Measurements from ENCODE around the gene RPTOR.

Gene RPTOR

DNA sequence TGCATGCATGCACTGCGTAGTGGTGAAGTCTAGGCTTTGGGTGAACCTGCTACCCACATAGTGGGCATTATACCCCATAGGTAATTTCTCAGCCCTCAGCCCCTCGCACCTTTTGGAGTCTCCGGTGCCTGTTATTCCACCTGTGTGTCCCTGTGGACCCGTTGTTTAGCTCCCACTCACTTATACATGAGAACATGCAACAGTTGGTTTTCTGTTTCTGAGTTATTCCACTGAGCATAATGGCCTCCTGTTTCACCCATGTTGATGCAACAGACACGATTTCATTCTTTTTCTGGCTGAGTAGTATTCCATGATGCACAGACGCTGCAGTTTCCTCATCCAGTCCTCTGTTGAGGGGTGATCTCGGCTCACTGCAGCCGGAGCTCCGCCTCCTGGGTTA, 305.5 kb downstream of the RPTOR start:
- no peak for DNase-seq (ENCODE audit: low spot score)

DNA sequence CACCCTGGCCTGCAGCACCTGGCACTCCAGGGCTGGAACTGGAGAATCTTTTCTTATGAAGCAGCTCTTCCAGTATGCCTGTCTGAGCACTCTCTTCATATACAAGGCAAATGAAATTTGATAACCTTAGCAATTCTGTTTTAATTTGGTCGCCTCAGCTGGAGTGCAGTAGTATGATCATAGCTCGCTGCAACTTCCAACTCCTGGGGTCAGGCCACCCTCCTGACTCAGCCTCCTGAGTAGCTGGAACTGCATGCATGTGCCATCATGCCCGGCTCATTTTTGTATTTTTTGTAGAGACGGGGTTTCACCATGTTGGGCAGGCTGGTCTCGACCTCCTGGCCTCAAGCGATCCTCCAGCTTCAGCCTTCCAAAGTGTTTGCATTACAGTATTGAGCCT, 306.2 kb downstream of the RPTOR start:
- DNase-seq (ENCODE audit: low spot score): no peak

DNA sequence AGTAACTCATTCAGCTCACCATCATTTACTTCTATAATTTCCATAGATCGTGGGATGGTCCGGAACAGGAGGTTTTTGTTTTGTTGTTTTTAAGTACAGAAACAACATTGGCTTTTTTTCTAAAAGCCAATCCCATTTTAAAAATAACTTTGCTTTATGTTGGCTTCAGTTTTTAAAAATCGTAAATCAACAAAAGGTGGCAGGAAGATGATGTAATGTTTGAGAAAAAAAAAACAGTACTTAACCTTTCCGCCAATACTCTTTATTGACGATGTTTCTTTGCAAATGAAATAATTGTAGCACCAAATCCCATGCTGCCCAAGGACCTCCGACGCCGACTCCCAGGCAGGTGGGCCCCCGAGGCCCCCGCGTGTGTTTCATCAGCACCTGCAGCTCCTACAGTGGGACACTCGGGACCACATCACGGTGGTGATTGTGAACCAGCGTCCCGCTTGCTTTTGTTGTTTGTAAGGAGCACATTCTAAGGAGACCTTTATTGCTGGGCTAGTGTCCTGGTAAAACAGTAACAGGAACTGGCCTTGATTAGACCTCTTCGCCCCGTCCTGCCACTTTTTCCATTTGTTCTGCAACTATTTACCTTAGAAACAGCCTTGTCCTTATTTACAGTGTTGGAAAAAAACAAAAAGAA, 306.8 kb downstream of the RPTOR start:
- DNase-seq (ENCODE audit: low spot score): no peak

DNA sequence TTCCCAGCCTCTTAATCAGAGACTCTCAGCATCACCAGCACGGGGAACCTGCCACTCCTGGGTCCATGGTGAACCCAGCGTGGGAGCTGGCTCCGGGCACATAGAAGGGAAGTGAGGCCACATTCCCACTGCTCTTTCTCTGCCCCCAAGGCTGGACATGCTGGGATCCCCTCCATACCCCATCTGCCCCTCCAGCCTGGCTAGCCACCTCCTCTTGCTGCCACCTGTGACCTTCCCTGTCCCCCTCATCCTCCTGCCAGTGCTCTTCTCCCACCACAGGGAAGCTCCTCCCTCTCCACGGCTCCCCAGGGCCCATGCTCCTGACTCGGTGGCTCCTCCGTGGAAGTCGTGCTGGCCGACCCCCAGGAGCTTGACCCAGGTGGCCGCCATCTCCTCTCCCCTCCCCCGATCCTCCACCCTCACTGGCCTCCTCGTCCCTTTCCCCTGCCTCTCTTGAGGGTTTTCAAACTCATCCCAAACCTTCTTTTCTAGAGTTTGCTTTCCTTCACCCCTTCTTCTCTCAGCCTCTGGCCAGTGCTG, 307.9 kb downstream of the RPTOR start:
- DNase-seq (ENCODE audit: low spot score): no peak

DNA sequence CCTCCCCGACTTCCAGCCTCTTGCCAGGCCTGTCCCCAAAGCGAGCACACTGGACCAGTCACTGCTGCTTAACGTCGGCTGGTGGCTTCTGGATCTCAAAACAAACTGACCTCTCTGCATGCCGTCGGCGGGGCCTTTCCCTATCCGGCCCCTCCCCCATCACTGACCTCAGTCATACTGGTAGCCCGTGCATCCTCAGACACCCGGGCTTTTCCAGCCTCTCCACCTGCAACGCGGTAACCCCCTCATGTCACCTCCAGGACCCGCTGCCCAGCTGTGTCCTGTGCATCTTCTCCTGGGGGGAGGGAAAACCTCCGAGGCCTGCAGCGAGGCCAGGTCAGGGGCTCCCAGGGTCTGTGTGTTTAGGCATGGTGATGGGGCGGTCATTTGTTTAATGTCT, 308.4 kb downstream of the RPTOR start:
- DNase-seq (ENCODE audit: low spot score): no peak

DNA sequence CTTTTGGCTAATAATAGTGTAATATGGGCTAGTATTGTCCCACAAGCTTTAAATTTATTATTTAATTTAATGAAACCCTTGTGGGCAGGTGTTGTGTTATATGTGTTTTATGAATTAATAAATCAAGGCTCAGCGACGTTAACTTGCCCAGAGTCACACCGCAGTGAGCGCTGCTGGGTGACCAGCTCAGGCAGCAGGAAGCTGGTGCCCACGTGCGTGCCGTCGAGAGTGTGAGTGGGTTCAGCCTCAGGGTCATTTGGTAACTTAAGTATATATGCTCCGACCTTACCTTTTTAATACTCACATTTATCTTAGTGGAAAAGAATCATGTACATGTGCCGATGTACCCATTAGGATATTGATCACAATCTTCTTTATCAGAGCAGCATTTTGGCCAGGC, 309.6 kb downstream of the RPTOR start:
- no peak for DNase-seq (ENCODE audit: low spot score)

DNA sequence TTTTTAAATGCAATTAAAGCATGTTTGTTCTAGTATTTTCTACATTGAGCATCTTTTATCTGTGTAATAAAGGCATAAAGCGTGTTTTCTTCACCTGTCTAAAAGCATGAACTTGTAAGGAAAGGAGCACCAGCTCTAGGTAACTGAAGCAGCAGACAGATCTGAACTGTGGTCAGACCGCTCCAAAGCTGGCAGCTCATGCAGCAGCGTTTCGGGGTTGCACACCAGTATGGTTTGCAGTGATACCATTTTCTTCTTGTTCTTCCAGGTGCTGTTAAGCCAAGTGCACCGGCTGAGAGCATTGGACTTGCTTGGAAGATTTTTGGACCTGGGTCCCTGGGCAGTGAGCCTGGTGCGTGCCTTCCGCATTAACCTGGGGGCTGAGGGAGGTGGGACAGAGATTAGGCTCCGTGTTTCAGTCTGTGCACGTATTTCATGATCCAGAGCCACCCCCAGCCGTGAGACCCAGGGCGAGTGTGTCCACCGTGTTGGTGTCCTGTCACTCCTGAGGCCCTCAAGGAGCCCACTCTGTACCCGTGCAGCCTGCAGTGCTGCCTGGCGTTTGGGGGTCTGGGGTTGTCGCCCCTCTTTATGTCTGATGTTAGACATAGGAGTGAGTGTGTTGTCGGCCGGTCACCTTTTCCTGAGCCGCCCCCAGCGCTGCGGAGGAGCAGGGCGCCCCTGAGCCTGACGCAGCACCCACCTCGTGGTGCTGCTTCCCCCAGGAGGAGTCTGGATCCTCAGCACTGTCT, 310.7 kb downstream of the RPTOR start:
- DNase-seq (ENCODE audit: low spot score): no peak

DNA sequence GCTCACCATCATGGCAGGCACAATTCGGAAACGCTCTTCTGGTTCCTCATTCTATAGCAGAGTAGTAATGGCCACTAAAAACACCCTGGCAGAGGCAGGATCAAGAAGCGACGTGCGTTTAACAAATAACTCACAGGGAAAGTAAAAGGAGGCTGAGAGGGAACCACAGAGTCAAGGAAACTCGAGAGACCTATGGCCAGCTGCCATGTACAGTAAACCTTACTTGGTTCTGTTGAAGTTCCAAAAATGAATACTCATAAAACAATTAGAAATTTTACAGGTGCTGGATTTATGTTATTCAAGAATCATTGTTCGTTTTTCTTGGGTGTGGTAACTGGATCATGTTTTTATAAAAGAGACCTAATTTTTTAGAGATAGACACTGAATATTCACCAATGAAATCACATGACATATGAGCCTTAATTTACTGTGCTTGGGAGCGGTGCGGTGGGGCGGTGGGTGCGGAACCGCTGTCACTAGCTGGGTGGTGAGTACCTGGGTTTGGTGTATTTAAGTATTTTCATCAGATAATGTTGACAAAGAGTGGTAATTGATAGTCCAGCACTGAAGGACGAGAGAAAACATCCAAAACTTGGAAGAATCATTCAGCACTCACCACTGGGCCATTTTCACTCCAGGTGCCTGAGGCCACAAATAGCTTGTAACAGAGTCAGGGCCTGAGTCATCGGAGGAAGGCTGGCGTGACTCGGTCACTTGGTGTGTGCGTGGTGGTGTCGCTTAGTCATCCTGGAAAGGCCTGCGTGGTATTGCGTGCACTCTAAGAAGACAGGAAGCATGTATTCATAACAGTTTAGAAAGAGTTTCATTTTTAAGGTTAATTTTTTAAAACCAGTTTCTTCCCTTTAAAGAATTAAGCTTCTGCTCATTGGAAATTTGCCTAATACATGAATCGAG, 311.6 kb downstream of the RPTOR start:
- DNase-seq (ENCODE audit: low spot score): peak; percentile 93

DNA sequence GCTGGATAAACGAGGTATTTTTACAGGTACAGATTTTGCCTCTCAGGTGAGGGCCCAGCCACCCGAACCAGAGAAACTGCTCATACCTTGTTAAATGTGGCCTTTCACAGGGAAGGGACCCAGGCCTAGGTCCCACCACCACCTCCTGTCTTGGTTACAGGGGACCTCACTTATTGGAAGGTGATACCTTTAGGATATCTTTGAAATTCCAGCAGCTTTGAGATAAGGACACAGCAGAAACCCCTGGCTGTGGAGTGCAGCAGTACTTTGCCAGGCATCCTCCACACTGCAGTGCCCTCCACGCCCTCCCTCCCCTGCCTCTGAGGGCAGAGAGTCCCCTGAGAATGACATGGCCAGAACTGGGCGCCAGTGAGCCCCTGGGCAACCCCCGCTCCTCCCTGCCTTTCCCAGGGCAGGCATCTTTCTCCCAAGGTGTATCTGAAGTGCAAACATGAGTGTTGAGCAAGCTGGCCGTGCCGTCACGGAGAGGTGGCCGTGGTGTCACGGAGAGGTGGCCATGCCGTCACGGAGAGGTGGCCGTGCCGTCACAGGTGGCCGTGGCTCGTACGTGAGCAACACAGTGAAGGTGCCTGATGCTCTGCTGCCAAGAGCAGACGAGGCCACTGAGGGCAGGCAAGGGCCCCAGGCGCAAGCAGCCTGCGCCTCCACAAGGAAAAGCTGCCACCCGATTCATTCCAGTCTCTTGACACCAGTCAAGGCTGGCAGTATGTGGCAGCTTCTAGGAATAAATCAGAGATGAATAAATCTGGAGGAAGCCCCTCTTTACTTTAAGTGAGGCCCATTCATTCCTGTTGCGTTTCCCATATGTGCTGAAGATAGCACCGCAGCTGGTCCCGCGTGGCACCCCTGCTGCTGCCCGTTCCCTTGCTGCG, 312.5 kb downstream of the RPTOR start:
- no peak for DNase-seq (ENCODE audit: low spot score)

DNA sequence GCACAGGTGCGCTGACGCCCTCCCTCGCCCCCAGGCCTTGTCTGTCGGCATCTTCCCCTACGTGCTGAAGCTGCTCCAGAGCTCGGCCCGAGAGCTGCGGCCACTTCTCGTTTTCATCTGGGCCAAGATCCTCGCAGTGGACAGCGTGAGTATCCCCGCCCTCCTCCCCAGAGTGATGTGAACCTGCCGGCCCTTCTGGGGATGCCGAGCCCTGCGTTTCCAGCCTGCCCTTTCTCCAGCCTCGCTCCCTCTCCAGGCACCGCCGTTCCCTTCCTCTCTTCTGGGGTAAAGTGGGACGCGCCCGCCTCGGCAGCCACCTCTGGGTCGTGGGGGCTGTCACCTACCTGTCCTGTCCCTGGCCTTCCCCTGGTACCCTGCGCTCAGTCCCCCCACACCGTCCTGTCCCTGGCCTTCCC, 313.1 kb downstream of the RPTOR start:
- DNase-seq (ENCODE audit: low spot score): no peak

DNA sequence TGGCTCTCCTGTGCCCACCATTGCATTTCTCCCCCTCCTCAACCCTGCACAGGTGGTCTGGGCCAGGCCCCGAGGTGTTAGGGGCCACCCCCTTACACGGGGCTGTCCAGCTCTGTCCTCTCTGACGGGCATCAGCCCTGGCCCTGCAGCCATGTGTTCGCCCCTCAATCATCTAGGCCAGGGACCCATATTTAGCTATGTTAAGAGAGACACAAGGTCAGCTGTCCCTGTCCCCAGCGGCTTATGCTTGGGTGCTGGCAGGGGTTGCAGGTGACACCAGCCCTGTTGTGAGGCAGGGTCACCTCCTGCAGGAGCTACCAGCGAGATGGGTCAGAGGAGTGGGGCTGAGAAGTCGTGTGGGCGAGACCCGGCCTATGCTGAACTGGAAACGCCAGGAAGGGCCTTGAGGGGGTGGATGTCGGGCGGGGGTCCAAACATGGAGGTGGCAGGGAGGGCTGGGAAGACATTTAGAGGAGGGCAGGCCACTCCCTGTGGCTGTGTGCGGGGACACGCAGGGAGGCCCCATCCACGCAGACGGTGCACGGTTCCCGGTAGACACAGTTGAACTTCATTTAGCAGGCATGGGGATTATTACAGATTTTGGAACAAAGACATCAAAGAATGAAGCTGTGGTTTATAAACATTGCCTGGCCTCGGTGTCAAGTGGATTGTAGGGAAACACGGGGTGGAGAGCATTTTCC, 313.8 kb downstream of the RPTOR start:
- DNase-seq (ENCODE audit: low spot score): no peak

DNA sequence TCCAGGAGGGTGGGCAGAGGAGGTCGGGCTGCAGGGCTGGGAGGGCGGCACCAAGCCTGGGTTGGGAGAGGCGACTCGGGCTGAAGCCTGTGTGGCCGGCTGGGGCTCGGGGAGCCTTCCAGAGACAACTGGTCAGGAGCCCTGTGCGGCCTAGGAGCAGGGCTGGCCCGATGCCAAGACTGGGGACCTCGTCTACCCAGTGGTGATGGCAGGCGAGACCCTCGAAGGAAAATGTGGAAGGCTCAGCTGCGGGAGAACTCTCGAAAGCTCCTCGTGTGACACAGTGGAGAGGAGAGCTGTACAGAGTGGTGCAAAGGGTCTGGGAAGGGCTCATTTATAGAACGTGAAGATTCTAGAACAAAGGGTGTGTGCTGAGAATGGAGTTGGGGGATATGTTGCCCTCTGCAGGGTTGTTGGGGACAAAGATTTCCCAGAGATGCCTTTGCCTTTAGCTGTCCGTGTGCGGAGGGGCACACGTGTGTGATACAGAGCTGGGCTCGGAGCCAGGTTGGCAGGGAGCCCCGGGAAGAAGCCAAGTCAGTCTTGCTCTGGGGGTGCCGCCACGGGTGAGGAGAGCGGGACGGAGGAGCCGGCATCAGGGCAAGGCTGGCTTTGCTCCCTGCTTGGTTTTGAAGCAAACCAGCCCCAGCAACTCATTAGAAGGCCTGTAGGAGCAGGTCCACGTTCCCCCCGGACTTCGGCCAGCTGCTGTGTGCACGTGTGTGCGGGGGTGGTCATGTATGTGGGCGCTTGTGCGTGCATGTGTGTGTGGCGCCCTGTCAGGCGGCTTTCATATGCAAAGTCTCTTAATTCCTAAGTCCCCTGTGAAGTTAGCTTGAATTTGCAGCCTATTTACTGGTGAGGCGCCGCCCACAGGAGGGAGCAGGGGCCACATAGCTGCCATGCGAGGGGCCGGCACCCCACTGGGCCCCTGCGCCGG, 314.6 kb downstream of the RPTOR start:
- peak; percentile 82 for DNase-seq (ENCODE audit: low spot score)

DNA sequence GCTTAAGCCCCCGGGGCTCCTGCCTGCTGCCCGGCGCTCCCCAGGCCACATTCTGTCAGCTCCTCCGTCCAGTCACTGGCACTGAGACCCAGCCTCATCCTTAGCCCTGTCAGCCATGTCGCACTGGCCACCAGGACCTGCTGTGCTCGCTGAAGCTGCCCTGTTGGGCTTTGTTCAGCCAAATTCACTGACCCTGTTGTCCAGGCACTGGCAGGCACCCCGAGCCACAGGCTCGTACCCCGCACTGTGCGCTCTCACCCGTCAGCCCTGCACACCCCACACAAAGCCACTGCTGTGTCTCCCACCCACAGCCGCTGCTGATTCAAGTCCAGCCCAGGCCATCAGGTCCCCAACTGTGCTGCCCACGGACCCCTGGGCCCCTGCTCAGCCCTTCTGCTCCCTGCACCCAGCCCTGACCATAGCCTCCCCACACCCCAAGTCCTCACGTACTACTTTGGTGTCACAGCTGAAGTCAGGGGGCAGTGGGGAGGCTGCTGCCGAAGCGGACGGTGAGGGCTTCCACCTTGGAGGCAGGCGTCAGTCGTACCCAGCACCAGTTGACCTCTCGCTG, 315.5 kb downstream of the RPTOR start:
- DNase-seq (ENCODE audit: low spot score): no peak

DNA sequence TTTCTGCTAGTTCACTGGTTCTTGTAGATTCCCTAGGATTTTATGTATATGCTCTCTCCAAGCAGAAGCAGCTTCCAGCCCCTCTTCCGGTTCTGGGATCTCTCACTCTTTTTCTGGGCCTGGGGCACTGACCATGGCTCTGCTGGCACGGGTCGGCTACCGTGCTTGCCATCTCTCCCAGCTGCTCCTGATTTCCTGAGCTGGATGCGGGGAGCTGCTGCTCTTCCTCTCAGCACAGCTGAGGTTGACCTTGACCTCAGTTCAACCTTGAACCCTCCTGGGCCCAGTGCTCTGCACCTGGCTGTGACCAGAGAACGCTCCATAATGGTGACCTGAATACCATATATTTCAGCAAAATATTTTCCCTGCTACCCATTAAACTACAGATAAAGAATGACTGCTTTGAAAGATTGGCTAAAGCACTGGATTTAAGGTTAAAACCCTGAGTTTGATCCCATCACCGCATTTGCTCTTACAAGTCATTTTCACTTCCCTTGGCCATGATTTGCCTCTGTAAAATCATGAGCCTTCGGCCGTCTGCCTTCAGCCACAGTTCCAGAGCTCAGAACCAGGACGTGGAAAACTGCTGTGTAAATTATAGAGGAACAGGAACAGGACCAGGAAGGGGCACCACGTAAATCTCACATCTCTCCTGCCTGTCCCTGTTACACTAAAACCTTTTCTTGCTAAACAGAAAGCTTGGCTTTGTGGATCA, 316.2 kb downstream of the RPTOR start:
- no peak for DNase-seq (ENCODE audit: low spot score)

DNA sequence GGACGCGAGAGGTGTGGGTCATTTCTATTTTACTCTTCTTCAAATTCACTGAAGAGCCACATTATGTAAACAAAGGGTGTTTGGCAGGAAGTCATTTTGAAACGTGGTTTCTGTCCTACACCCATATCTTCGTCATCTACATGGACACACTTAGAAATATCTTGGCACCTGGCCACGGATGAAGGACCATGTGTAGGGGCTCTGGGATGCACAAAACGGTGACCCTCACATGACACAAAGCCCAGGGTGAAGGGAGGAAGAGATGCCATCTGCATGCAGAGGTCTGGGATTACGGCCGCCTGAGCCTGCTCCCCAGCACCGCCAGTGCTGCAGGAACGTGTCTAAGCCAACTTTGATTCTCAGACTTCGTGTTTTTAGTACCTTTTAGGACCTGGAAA, 316.8 kb downstream of the RPTOR start:
- no peak for DNase-seq (ENCODE audit: low spot score)

DNA sequence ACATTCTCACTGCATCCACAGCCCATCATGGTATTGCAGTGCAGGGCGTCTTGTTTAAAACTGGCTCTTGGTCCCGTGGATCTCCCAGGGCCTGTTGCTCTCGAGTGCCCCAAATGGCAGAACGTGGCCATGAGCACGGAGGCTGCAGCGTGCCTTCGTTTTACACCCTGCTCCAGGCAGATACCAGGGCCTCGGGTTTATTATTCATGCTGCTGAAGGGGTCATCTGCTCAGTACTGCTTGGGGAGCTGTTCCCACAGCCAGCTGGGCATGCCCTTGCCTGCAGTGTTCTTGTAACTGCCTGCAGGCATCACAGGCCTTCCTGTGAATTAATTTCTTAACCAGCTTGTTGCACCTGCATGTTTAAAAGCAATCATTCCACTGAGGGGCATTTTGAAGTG, 317.3 kb downstream of the RPTOR start:
- DNase-seq (ENCODE audit: low spot score): peak; percentile 70

DNA sequence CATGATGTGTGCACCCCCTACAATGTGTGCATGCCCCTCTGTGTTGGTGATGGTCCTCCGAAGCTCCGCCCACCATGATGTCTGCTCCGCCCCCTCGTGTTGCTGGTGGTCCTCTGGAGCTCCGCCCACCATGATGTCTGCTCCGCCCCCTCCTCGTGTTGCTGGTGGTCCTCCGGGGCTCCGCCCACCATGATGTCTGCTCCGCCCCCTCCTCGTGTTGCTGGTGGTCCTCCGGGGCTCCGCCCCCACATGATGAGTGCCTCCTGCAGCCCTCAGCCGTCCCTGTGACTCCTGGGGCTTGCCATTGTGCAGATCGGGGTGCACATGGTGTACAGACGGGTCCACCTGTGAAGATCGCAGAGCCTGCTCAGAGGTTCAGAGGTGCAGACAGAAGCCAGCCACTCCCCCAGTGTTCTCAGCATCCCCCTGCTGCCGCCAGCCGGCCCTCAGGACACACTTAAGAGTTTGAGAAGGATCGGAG, 317.9 kb downstream of the RPTOR start:
- no peak for DNase-seq (ENCODE audit: low spot score)

DNA sequence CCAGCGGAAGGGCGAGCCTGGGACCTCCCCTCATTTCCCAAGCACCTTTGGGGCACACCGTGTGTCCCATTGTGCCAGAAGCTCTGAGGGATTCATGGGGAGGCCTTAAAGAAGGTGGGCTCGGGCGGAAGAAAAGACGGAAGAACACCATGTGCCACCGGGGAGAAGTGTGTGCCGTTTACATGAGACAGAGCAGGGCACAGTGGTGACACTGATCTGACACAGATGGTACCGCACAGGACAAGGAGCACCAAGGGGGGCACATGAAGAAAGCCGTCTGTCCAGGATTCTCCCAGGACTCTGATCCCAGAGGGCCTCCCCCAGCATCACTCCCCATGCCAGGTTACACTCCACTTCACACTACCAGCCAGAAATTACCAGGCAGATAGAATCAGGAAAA, 318.3 kb downstream of the RPTOR start:
- DNase-seq (ENCODE audit: low spot score): no peak

DNA sequence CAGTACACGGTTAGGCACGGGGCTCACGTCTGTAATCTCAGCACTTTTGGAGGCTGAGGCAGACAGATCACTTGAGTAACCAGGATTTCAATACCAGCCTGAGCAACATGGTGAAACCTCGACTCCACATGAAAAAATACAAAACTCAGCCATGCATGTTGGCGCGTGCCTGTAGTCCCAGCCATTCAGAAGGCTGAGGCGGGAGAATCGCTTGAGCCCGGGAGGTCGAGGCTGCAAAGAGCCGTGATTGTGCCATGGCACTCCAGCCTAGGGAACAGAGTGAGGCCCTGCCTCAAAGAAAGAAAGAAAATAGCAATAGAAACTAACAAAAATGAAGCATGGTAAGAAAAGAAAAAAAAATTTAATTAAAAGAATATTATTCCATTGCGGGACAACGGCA, 319.0 kb downstream of the RPTOR start:
- DNase-seq (ENCODE audit: low spot score): no peak
